Parathyroid adenoma (tissue), 2 donors: ENCODE results near the gene PSMA1.

Experiments used
- H2AFZ ChIP-seq: fragments of 300-600 bp; sonication (generic); one replicate; pipeline ENCODE4 v1.7.0; 2017; ENCODE audit warnings: antibody characterized with exemption, mild to moderate bottlenecking
- H3K27ac ChIP-seq: fragments of 300-600 bp; sonication (generic); one replicate; pipeline ENCODE4 v1.7.0; 2017
- H3K27me3 ChIP-seq: fragments of 300-600 bp; sonication (generic); one replicate; pipeline ENCODE4 v1.7.0; 2017; ENCODE audit warnings: low read length; ENCODE audit not compliant: control insufficient read depth, insufficient read depth
- H3K36me3 ChIP-seq: fragments of 300-600 bp; sonication (generic); one replicate; pipeline ENCODE4 v1.7.0; 2017; ENCODE audit warnings: low read length; ENCODE audit not compliant: control insufficient read depth, insufficient read depth
- H3K4me1 ChIP-seq: fragments of 300-600 bp; sonication (generic); one replicate; pipeline ENCODE4 v1.7.0; 2017; ENCODE audit warnings: control low read depth
- H3K4me2 ChIP-seq: fragments of 300-600 bp; sonication (generic); one replicate; pipeline ENCODE4 v1.7.0; 2017; ENCODE audit warnings: low read length
- H3K4me3 ChIP-seq: fragments of 300-600 bp; sonication (generic); one replicate; pipeline ENCODE4 v1.7.0; 2017; ENCODE audit warnings: low read depth, low read length
- H3K79me2 ChIP-seq: fragments of 300-600 bp; sonication (generic); one replicate; pipeline ENCODE4 v1.7.0; 2017; ENCODE audit warnings: control low read depth
- H3K9ac ChIP-seq: fragments of 300-600 bp; sonication (generic); one replicate; pipeline ENCODE4 v1.7.0; 2017; ENCODE audit warnings: mild to moderate bottlenecking
- H3K9me3 ChIP-seq: fragments of 300-600 bp; sonication (generic); one replicate; pipeline ENCODE4 v1.7.0; 2017; ENCODE audit warnings: low read length; ENCODE audit not compliant: control insufficient read depth
- CTCF ChIP-seq: fragments of 300-600 bp; sonication (generic); IDR thresholded peaks from one replicate; pipeline ENCODE4 v1.7.0; 2017; ENCODE audit warnings: antibody characterized with exemption, mild to moderate bottlenecking
- donor health status: primary hyperparathyroidism.

PSMA1 gene

GRCh38 chr11:14555818-14556217 lies 35.6 kb upstream of the PSMA1 start:
- no peak overlapping the region for H3K9ac ChIP-seq
- H3K27ac ChIP-seq, result no peak overlapping the region
- no peak overlapping the region for H2AFZ ChIP-seq
- H3K4me2 ChIP-seq, result no peak overlapping the region
- H3K36me3 ChIP-seq, result no peaks in the 10 kb centered on the region
- H3K9me3 ChIP-seq, result no peaks in the 10 kb centered on the region
- TF ChIP-seq CTCF, result no peak
- no peaks in the 10 kb centered on the region for H3K4me1 ChIP-seq
- H3K4me3 ChIP-seq, result no peak overlapping the region
- no peaks in the 10 kb centered on the region for H3K27me3 ChIP-seq
- no peaks in the 10 kb centered on the region for H3K79me2 ChIP-seq

- H3K27me3 ChIP-seq, result no peaks in the 10 kb centered on the region
- H3K9me3 ChIP-seq, result no peaks in the 10 kb centered on the region
- no peak overlapping the region for H2AFZ ChIP-seq
- H3K9ac ChIP-seq, result no peak overlapping the region
- no peak overlapping the region for H3K27ac ChIP-seq
- no peaks in the 10 kb centered on the region for H3K79me2 ChIP-seq
- no peaks in the 10 kb centered on the region for H3K36me3 ChIP-seq
- H3K4me1 ChIP-seq, result no peaks in the 10 kb centered on the region
- TF ChIP-seq CTCF, result no peak
- no peak overlapping the region for H3K4me2 ChIP-seq
- no peak overlapping the region for H3K4me3 ChIP-seq
Measured at GRCh38 chr11:14554959-14555358, 34.8 kb upstream of the PSMA1 start.

DNA sequence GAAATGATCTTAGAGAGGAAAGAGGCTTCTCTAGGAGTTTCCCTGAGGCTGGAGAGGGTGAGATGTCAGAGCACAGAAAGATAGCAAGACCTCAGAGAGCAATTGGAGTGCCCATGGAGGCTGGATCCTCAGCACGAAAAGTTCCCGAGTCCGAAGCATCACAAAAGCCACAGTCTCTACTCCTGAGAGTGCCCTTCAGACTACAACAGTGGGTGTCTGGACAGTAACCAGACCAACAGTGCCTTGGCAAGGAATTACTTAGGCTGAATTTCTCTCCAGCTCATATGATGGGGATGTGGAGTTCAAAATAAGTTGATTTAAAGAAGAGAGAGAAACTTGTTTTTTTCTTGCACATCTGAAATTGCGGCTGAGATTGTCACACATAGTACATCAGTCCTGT lies 31.9 kb upstream of the PSMA1 start:
- Histone ChIP-seq H3K4me3 (no peak overlapping the region), H2AFZ (no peak overlapping the region), H3K9me3 (no peaks in the 10 kb centered on the region), H3K4me1 (no peaks in the 10 kb centered on the region), H3K4me2 (no peak overlapping the region), H3K36me3 (no peaks in the 10 kb centered on the region), H3K27me3 (no peaks in the 10 kb centered on the region), H3K27ac (no peak overlapping the region), H3K9ac (no peak overlapping the region), H3K79me2 (no peaks in the 10 kb centered on the region)
- TF ChIP-seq CTCF, result no peak

DNA sequence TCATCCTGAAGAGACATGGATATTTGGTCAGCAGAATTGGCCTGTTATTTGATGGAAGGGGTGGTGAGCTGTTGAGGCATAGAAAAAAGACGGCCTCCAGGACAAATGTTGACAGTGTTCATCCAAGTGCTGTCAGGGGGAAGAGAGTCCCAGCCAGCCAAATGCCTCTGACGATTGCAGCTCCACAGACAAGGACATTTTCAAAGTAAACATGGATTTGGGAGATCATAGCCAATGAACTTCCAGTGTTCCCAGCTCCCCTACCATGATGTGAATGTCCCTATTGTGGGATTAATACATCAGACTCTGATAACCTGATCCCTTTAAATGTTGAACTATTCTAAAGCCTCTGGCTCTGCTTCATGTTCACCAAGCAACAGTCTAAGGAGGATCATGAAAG lies 31.2 kb upstream of the PSMA1 start:
- H3K9me3 ChIP-seq, result no peaks in the 10 kb centered on the region
- no peak overlapping the region for H3K27ac ChIP-seq
- no peak overlapping the region for H2AFZ ChIP-seq
- no peaks in the 10 kb centered on the region for H3K4me1 ChIP-seq
- no peak for TF ChIP-seq CTCF
- no peak overlapping the region for H3K4me2 ChIP-seq
- H3K79me2 ChIP-seq, result no peaks in the 10 kb centered on the region
- H3K4me3 ChIP-seq, result no peak overlapping the region
- H3K9ac ChIP-seq, result no peak overlapping the region
- H3K27me3 ChIP-seq, result no peaks in the 10 kb centered on the region
- H3K36me3 ChIP-seq, result no peaks in the 10 kb centered on the region

- Histone ChIP-seq H3K79me2 (no peaks in the 10 kb centered on the region), H3K9ac (no peak overlapping the region), H3K4me1 (no peaks in the 10 kb centered on the region), H2AFZ (no peak overlapping the region), H3K4me3 (no peak overlapping the region), H3K9me3 (no peaks in the 10 kb centered on the region), H3K4me2 (no peak overlapping the region), H3K27ac (no peak overlapping the region), H3K27me3 (no peaks in the 10 kb centered on the region), H3K36me3 (no peaks in the 10 kb centered on the region)
- no peak for TF ChIP-seq CTCF
Measured at GRCh38 chr11:14549891-14550290, 29.7 kb upstream of the PSMA1 start.
